Measurements from ENCODE around the gene COL23A1.

The COL23A1 gene

GRCh38 chr5:178554311-178554710 lies 35.9 kb downstream of the COL23A1 start:
- no peak for DNase-seq (ENCODE audit: low read depth)

GRCh38 chr5:178553517-178553916 lies 36.7 kb downstream of the COL23A1 start:
- no peak for DNase-seq (ENCODE audit: low read depth)

- no peak for DNase-seq (ENCODE audit: low read depth)
These were observed 38.7 kb downstream of the COL23A1 start for GRCh38 chr5:178551468-178551867.

GRCh38 chr5:178551059-178551458 lies 39.1 kb downstream of the COL23A1 start:
- no peak for DNase-seq (ENCODE audit: low read depth)

- DNase-seq (ENCODE audit: low read depth): no peak
These were observed 41.4 kb downstream of the COL23A1 start for GRCh38 chr5:178548746-178549145.

- no peak for DNase-seq (ENCODE audit: low read depth)
These were observed 42.3 kb downstream of the COL23A1 start for GRCh38 chr5:178547753-178548415.

GRCh38 chr5:178547052-178547666 lies 43.0 kb downstream of the COL23A1 start:
- DNase-seq (ENCODE audit: low read depth): no peak

- DNase-seq (ENCODE audit: low read depth): no peak
These were observed 43.5 kb downstream of the COL23A1 start for GRCh38 chr5:178546675-178547033.

GRCh38 chr5:178545941-178546674 lies 44.1 kb downstream of the COL23A1 start:
- DNase-seq (ENCODE audit: low read depth): no peak

GRCh38 chr5:178545176-178545575 lies 45.0 kb downstream of the COL23A1 start:
- no peak for DNase-seq (ENCODE audit: low read depth)

- no peak for DNase-seq (ENCODE audit: low read depth)
These were observed 45.9 kb downstream of the COL23A1 start for GRCh38 chr5:178544166-178544834.

GRCh38 chr5:178542455-178542854 lies 47.7 kb downstream of the COL23A1 start:
- DNase-seq (ENCODE audit: low read depth): no peak

- DNase-seq (ENCODE audit: low read depth): no peak
These were observed 49.7 kb downstream of the COL23A1 start for GRCh38 chr5:178540526-178540925.

- no peak for DNase-seq (ENCODE audit: low read depth)
These were observed 51.4 kb downstream of the COL23A1 start for GRCh38 chr5:178538741-178539229.

- no peak for DNase-seq (ENCODE audit: low read depth)
These were observed 52.5 kb downstream of the COL23A1 start for GRCh38 chr5:178537467-178538371.

GRCh38 chr5:178536541-178537466 lies 53.4 kb downstream of the COL23A1 start:
- no peak for DNase-seq (ENCODE audit: low read depth)

- DNase-seq (ENCODE audit: low read depth): no peak
These were observed 54.7 kb downstream of the COL23A1 start for GRCh38 chr5:178535299-178536175.

- DNase-seq (ENCODE audit: low read depth): no peak
These were observed 57.1 kb downstream of the COL23A1 start for GRCh38 chr5:178533136-178533535.

GRCh38 chr5:178532666-178533065 lies 57.5 kb downstream of the COL23A1 start:
- no peak for DNase-seq (ENCODE audit: low read depth)
